PC-3 (cell line): ENCODE measurements around the gene CPOX.

Experiments used
- EZH2phosphoT487 ChIP-seq: fragments of 300-600 bp; sonication (generic); IDR thresholded peaks from 2 replicates; pipeline ENCODE4 v1.6.1; 2018; ENCODE audit warnings: mild to moderate bottlenecking, antibody characterized with exemption, low read length, borderline replicate concordance
- TF ChIP-seq, protein P1 (sequence below): fragments of 300-600 bp; sonication (generic); conservative IDR thresholded peaks from 2 replicates; pipeline ENCODE4 v1.5.1; 2017; ENCODE audit warnings: antibody characterized with exemption, low read depth, mild to moderate bottlenecking, low read length

DNA sequence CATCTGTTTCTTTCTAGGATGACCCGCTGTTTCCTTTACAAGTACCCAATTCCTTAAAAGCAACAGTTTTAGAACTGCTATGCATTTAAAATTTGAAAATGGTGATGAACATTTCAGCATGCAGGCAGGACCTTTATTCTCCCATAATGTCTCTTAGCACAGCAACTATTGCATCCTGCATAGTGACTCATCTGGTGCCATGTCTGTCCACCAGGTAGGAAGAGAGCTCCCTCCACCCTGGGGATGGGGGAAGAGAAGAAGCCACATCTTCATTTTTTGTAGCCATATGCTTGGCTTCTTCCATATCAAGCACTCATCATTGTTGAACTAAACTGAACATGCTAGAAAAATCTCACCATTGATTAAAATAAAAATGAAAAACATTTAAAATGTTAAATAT, 51.7 kb downstream of the CPOX start:
- TF ChIP-seq, protein P1, sequence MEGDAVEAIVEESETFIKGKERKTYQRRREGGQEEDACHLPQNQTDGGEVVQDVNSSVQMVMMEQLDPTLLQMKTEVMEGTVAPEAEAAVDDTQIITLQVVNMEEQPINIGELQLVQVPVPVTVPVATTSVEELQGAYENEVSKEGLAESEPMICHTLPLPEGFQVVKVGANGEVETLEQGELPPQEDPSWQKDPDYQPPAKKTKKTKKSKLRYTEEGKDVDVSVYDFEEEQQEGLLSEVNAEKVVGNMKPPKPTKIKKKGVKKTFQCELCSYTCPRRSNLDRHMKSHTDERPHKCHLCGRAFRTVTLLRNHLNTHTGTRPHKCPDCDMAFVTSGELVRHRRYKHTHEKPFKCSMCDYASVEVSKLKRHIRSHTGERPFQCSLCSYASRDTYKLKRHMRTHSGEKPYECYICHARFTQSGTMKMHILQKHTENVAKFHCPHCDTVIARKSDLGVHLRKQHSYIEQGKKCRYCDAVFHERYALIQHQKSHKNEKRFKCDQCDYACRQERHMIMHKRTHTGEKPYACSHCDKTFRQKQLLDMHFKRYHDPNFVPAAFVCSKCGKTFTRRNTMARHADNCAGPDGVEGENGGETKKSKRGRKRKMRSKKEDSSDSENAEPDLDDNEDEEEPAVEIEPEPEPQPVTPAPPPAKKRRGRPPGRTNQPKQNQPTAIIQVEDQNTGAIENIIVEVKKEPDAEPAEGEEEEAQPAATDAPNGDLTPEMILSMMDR = no peak
- no peak for TF ChIP-seq EZH2phosphoT487
